Neural progenitor cell (in vitro differentiated cells): ENCODE results near the gene SHLD1.

Experiments used
- EZH2 ChIP-seq: fragments of 200-600 bp; sonication (generic); IDR thresholded peaks from 2 replicates; pipeline ENCODE4 v1.6.1; 2017; ENCODE audit warnings: antibody characterized with exemption, mild to moderate bottlenecking, moderate library complexity
- EZH2phosphoT487 ChIP-seq: fragments of 200-600 bp; sonication (generic); IDR thresholded peaks from 2 replicates; pipeline ENCODE4 v1.6.1; 2017; ENCODE audit warnings: antibody characterized with exemption
- TF ChIP-seq, protein P1 (sequence below): fragments of 200-600 bp; sonication (generic); IDR thresholded peaks from 2 replicates; pipeline ENCODE4 v1.5.1; 2017; ENCODE audit warnings: antibody characterized with exemption, mild to moderate bottlenecking

DNA sequence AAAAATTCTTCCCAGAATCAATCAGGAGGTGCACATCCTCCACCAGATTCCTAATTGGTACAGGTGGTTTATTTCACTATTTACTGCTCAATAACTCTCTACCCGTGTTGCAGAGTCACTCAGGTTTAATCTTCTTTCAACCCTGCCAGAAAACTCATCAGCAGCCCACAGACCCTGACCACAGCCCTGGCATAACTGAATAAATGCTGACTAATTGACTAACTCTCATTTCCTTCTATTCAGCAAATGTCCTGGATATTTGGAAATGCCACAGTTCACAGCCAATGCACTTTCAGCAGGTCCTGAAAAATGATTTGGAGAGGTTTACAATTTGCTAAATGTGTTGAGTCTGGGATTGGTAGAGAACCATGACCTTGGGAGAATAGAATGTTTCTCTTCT, 137.8 kb downstream of the SHLD1 start:
- TF ChIP-seq EZH2 (no peak), EZH2phosphoT487 (no peak)
- TF ChIP-seq, protein P1, sequence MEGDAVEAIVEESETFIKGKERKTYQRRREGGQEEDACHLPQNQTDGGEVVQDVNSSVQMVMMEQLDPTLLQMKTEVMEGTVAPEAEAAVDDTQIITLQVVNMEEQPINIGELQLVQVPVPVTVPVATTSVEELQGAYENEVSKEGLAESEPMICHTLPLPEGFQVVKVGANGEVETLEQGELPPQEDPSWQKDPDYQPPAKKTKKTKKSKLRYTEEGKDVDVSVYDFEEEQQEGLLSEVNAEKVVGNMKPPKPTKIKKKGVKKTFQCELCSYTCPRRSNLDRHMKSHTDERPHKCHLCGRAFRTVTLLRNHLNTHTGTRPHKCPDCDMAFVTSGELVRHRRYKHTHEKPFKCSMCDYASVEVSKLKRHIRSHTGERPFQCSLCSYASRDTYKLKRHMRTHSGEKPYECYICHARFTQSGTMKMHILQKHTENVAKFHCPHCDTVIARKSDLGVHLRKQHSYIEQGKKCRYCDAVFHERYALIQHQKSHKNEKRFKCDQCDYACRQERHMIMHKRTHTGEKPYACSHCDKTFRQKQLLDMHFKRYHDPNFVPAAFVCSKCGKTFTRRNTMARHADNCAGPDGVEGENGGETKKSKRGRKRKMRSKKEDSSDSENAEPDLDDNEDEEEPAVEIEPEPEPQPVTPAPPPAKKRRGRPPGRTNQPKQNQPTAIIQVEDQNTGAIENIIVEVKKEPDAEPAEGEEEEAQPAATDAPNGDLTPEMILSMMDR, result no peak
